CD14-positive monocyte (primary cell): Measurements from ENCODE around the gene TUBAL3. TPM values are rescaled to one million over a fixed set of nuclear protein-coding genes. Genes with fewer than 3 reads are reported as not detected.

Source experiments
- DNase-seq, 3 donors: peaks; one replicate each; pipeline ENCODE4 v3.0.0-alpha.2; 2011 to 2022
- H2AFZ ChIP-seq: 2 replicates; pipeline ENCODE4 v1.6.0; 2012; ENCODE audit warnings: mild to moderate bottlenecking, low read depth, low read length, inconsistent platforms; ENCODE audit not compliant: insufficient read depth, poor library complexity, severe bottlenecking
- H3K27ac ChIP-seq, 2 donors: 1 replicate in 1 of 2; 2 replicates in 1 of 2; pipeline ENCODE4 v1.5.1; 2012 to 2013; ENCODE audit warnings: low read length in 2 of 2, control low read depth in 1 of 2, inconsistent platforms in 1 of 2, low read depth in 1 of 2, mild to moderate bottlenecking in 1 of 2
- H3K27me3 ChIP-seq, 2 donors: one replicate each; pipeline versions ENCODE4 v1.6.0 to v1.6.1; 2011 to 2013; ENCODE audit warnings: low read length in 2 of 2; ENCODE audit not compliant: control insufficient read depth in 2 of 2, insufficient read depth in 2 of 2
- H3K36me3 ChIP-seq, 2 donors: replicated peaks in 1 of 2; 1 replicate in 1 of 2; 2 replicates in 1 of 2; pipeline versions ENCODE4 v1.5.1 to v1.6.1; 2012 to 2013; ENCODE audit warnings: low read length in 2 of 2, control low read depth in 1 of 2, inconsistent platforms in 1 of 2, mild to moderate bottlenecking in 1 of 2; ENCODE audit not compliant: insufficient read depth in 2 of 2, control insufficient read depth in 1 of 2
- H3K4me1 ChIP-seq, 2 donors: 1 replicate in 1 of 2; 2 replicates in 1 of 2; pipeline versions ENCODE4 v1.5.1 to v1.6.1; 2012 to 2013; ENCODE audit warnings: low read length in 2 of 2, control low read depth in 1 of 2, inconsistent platforms in 1 of 2, mild to moderate bottlenecking in 1 of 2, moderate library complexity in 1 of 2; ENCODE audit not compliant: insufficient read depth in 2 of 2, control insufficient read depth in 1 of 2
- H3K4me2 ChIP-seq: replicated peaks from 2 replicates; pipeline ENCODE3; 2012; ENCODE audit warnings: low read length, moderate library complexity, mild to moderate bottlenecking; ENCODE audit not compliant: poor library complexity, severe bottlenecking; ENCODE audit errors: extremely low read depth
- H3K4me3 ChIP-seq, 3 experiments: fragments of 200-600 bp in 1 of 3; sonication (generic) in 1 of 3; replicated peaks in 1 of 3; 1 replicate in 2 of 3; 2 replicates in 1 of 3; pipeline ENCODE4 v1.5.1; 2011 to 2013; ENCODE audit warnings: low read length in 3 of 3, mild to moderate bottlenecking in 3 of 3, control low read depth in 2 of 3, low read depth in 2 of 3, inconsistent platforms in 1 of 3, moderate library complexity in 1 of 3
- H3K79me2 ChIP-seq: 2 replicates; pipeline ENCODE4 v1.6.0; 2012; ENCODE audit warnings: mild to moderate bottlenecking, control low read depth, inconsistent platforms, low read length, moderate library complexity; ENCODE audit not compliant: insufficient read depth
- H3K9ac ChIP-seq: 2 replicates; pipeline ENCODE4 v1.6.0; 2017; ENCODE audit warnings: low read length, mild to moderate bottlenecking; ENCODE audit not compliant: insufficient read depth, poor library complexity, severe bottlenecking
- H3K9me3 ChIP-seq, 2 donors: replicated peaks in 1 of 2; 1 replicate in 1 of 2; 2 replicates in 1 of 2; pipeline versions ENCODE4 v1.5.1 to v1.6.1; 2012 to 2013; ENCODE audit warnings: low read length in 2 of 2, control low read depth in 1 of 2; ENCODE audit not compliant: control insufficient read depth in 1 of 2, insufficient read depth in 1 of 2
- H4K20me1 ChIP-seq: 2 replicates; pipeline ENCODE4 v1.6.0; 2012; ENCODE audit warnings: mild to moderate bottlenecking, low read length, control low read depth, moderate library complexity; ENCODE audit not compliant: insufficient read depth
- H3K27ac Mint-ChIP-seq, 7 donors: one replicate each; pipeline ENCODE4 v1.8.0; 2020; ENCODE audit warnings: mild to moderate bottlenecking in 7 of 7, mixed read lengths in 7 of 7, moderate library complexity in 6 of 7, inconsistent platforms in 2 of 7
- H3K27me3 Mint-ChIP-seq, 3 donors: one replicate each; pipeline ENCODE4 v1.8.0; 2021 to 2022; ENCODE audit warnings: low read depth in 3 of 3, mild to moderate bottlenecking in 3 of 3, mixed read lengths in 3 of 3, moderate library complexity in 3 of 3, inconsistent platforms in 1 of 3
- H3K36me3 Mint-ChIP-seq, 2 donors: one replicate each; pipeline ENCODE4 v1.8.0; 2020; ENCODE audit warnings: mixed read lengths in 2 of 2, inconsistent platforms in 1 of 2, mild to moderate bottlenecking in 1 of 2
- H3K4me1 Mint-ChIP-seq: one replicate; pipeline ENCODE4 v1.8.0; 2020; ENCODE audit warnings: mild to moderate bottlenecking, mixed read lengths
- H3K4me3 Mint-ChIP-seq, 2 donors: one replicate each; pipeline ENCODE4 v1.8.0; 2020; ENCODE audit warnings: mild to moderate bottlenecking in 2 of 2, mixed read lengths in 2 of 2, moderate library complexity in 1 of 2
- H3K9me3 Mint-ChIP-seq, 7 donors: one replicate each; pipeline ENCODE4 v1.8.0; 2020 to 2022; ENCODE audit warnings: mixed read lengths in 7 of 7, mild to moderate bottlenecking in 6 of 7, moderate library complexity in 6 of 7, inconsistent platforms in 2 of 7
- CTCF ChIP-seq: fragments of 200-600 bp; IDR thresholded peaks from one replicate; pipeline ENCODE4 v1.8.0; 2022; ENCODE audit warnings: antibody characterized with exemption, mild to moderate bottlenecking
- WGBS: methylation state at CpG from one replicate; pipeline ENCODE4 v1.1.5; 2013; ENCODE audit warnings: missing lambda C conversion rate; ENCODE audit not compliant: insufficient coverage; 5-methylcytosine and 5-hydroxymethylcytosine counted together
- intact Hi-C, 2 donors: fragments of 100-400 bp; cut with micrococcal nuclease; formaldehyde crosslinking; loops; one replicate each; pipeline versions ENCODE4 v1.15.0 to v1.15.1; 2023
- polyA plus RNA-seq, 3 donors: library from polyadenylated mRNA; depleted of rRNA in 1 of 3; unstranded in 2 of 3; stranded (reverse) in 1 of 3; fragments of 300-500 nt in 2 of 3; fragments of >200 nt in 1 of 3; fragmentation: Illumina TruSeq in 2 of 3; gene quantifications; 1 replicate in 2 of 3; 2 replicates in 1 of 3; pipeline ENCODE4 v1.2.3, GENCODE V29; 2012 to 2021

TUBAL3 gene
- polyA plus RNA-seq, 3 donors: not detected

- Histone ChIP-seq H3K4me2 (no peak overlapping the region), H3K27ac (no peak overlapping the region), H3K36me3 (no peaks in the 10 kb centered on the region), H4K20me1 (no peaks in the 10 kb centered on the region), H3K79me2 (no peaks in the 10 kb centered on the region), H3K4me3 (no peak overlapping the region), H3K9me3 (no peaks in the 10 kb centered on the region), H3K4me1 (no peaks in the 10 kb centered on the region), H2AFZ (no peak overlapping the region), H3K27me3 (no peaks in the 10 kb centered on the region), H3K9ac (no peak overlapping the region)
- Mint-ChIP-seq H3K4me3 (no peak overlapping the region), H3K27ac (no peak overlapping the region), H3K4me1 (no peaks in the 10 kb centered on the region), H3K36me3 (no peaks in the 10 kb centered on the region), H3K9me3 (peaks cover 0 to 2% (median 0%) of the 10 kb centered on the region in 7 donors), H3K27me3 (peaks cover 0 to 7% (median 6%) of the 10 kb centered on the region in 3 donors)
- no peak for DNase-seq
- intact Hi-C loops: no loop called here
- no peak for TF ChIP-seq CTCF
Measured at GRCh38 chr10:5362873-5363272, 41.8 kb downstream of the TUBAL3 start.

GRCh38 chr10:5361966-5362365, 42.7 kb downstream of the TUBAL3 start:
- Mint-ChIP-seq H3K4me3 (no peak overlapping the region), H3K27ac (no peak overlapping the region), H3K27me3 (peaks cover 0 to 5% (median 2%) of the 10 kb centered on the region in 3 donors), H3K9me3 (peaks cover 0 to 2% (median 0%) of the 10 kb centered on the region in 7 donors), H3K36me3 (no peaks in the 10 kb centered on the region), H3K4me1 (no peaks in the 10 kb centered on the region)
- H3K9ac ChIP-seq: no peak overlapping the region
- no peaks in the 10 kb centered on the region for H3K4me1 ChIP-seq
- intact Hi-C loops: no loop called here
- no peak overlapping the region for H2AFZ ChIP-seq
- no peaks in the 10 kb centered on the region for H3K79me2 ChIP-seq
- no peak for TF ChIP-seq CTCF
- no peaks in the 10 kb centered on the region for H4K20me1 ChIP-seq
- no peaks in the 10 kb centered on the region for H3K36me3 ChIP-seq
- DNase-seq: no peak
- H3K4me2 ChIP-seq: no peak overlapping the region
- no peak overlapping the region for H3K27ac ChIP-seq
- 95% methylated on average over 4 of the region's 4 CpGs for WGBS
- no peaks in the 10 kb centered on the region for H3K27me3 ChIP-seq
- no peak overlapping the region for H3K4me3 ChIP-seq
- no peaks in the 10 kb centered on the region for H3K9me3 ChIP-seq
